Karpas-422 (cell line): ENCODE data around the gene DCTN5. TPM values are rescaled to one million over a fixed set of nuclear protein-coding genes. Genes with fewer than 3 reads are reported as not detected.
A peak's percentile ranks its signal among the peaks of the same experiment; 100 is the strongest.

Experiments
- DNase-seq: peaks from one replicate; pipeline ENCODE4 v3.0.0-alpha.2; 2015
- H2AFZ ChIP-seq: fragments of 200-600 bp; sonication (generic); 2 replicates; pipeline ENCODE4 v1.6.1; 2014; ENCODE audit warnings: antibody characterized with exemption, low read length, mixed read lengths
- H3K27ac ChIP-seq: fragments of 200-600 bp; sonication (generic); 2 replicates; pipeline ENCODE4 v1.5.1; 2014; ENCODE audit warnings: mild to moderate bottlenecking, low read length, moderate library complexity
- H3K27me3 ChIP-seq: fragments of 200-600 bp; sonication (generic); 2 replicates; pipeline ENCODE4 v1.6.1; 2014; ENCODE audit warnings: low read length, mixed read lengths
- H3K36me3 ChIP-seq: fragments of 200-600 bp; sonication (generic); 2 replicates; pipeline ENCODE4 v1.6.1; 2014; ENCODE audit warnings: low read length, mixed read lengths; ENCODE audit not compliant: insufficient read depth
- H3K4me1 ChIP-seq: fragments of 200-600 bp; sonication (generic); 2 replicates; pipeline ENCODE4 v1.6.1; 2014; ENCODE audit warnings: mild to moderate bottlenecking, low read length, mixed read lengths
- H3K4me2 ChIP-seq: fragments of 200-600 bp; sonication (generic); 2 replicates; pipeline ENCODE4 v1.6.1; 2014; ENCODE audit warnings: low read length, low read depth, mild to moderate bottlenecking; ENCODE audit not compliant: poor library complexity, severe bottlenecking
- H3K4me3 ChIP-seq: fragments of 200-600 bp; sonication (generic); 2 replicates; pipeline ENCODE4 v1.5.1; 2014; ENCODE audit warnings: mild to moderate bottlenecking, antibody characterized with exemption, low read length, mixed read lengths
- H3K79me2 ChIP-seq: fragments of 200-600 bp; sonication (generic); 2 replicates; pipeline ENCODE4 v1.6.1; 2014; ENCODE audit warnings: mild to moderate bottlenecking, low read length, mixed read lengths
- H3K9ac ChIP-seq: fragments of 200-600 bp; sonication (generic); 2 replicates; pipeline ENCODE4 v1.6.0; 2014; ENCODE audit warnings: low read length
- H3K9me2 ChIP-seq: fragments of 200-600 bp; sonication (generic), shearing (Covaris generic); replicated peaks from 2 replicates; pipeline ENCODE4 v1.6.0; 2014; ENCODE audit warnings: mild to moderate bottlenecking, low read length, moderate library complexity; ENCODE audit not compliant: insufficient read depth
- H3K9me3 ChIP-seq: fragments of 300-700, 200-600 bp; sonication (generic); 2 replicates; pipeline ENCODE4 v1.6.1; 2014; ENCODE audit warnings: low read length, mixed read lengths
- H4K20me1 ChIP-seq: fragments of 200-600 bp; sonication (generic); 2 replicates; pipeline ENCODE4 v1.6.1; 2014; ENCODE audit warnings: mild to moderate bottlenecking, antibody characterized with exemption, low read length, low read depth; ENCODE audit not compliant: insufficient read depth
- total RNA-seq: library from RNA; depleted of rRNA; stranded (reverse); fragments of >200 nt; shearing (Covaris generic); gene quantifications from 2 replicates; pipeline ENCODE4 v1.2.3, GENCODE V29; 2014; ENCODE audit warnings: low replicate concordance; rRNA removed

The DCTN5 gene
- 35.6 and 51.4 TPM in 2 replicates for total RNA-seq

DNA sequence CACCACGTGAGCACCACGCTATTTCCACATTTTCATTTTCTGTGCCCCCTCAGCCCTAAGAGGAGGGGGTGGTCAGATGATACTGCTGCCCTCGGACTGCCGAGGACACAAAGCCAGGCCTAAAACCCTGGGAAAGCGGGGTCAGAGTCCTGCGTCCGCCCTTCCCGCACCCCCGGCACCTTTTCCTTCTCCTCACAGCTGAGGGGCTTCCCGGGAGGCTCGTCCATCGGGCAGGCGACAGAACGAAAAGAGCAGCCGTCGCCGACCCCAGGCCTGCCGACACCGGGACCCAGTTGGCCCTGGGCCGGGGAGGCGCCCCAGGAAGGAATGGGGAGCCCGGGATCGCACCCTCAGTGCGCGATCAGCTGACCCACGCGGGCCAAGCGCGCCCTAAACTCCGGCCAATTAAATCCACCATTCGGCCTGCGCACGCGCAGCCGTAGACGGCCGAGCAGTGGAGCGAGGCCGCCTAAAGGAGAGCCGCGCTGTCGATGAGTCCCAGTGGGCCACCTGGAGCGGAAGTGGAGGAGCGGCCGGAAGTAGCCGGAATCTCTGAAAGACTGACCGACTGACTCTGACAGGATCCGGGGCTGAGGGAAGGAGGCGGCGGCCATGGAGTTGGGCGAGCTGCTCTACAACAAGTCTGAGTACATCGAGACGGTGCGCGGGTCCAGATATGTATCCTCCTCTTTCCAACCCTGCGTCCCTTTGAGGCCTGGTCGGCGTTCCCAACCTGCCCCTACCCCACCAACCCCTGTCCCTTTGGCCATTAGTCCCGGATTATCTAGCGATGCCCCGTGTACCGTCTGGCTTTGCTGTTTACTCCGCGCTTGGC, at the start of gene DCTN5, which contains the start of gene PALB2:
Gene DCTN5 (plus strand): TSS at position 536 of the 835 bp plus-strand sequence. CDS start 77 bp downstream, at position 613.
Gene PALB2 (minus strand): TSS at position 380 of the 835 bp plus-strand sequence. CDS start 153 bp downstream, at position 227.
- Histone ChIP-seq H3K79me2 (peaks cover 69% of the 10 kb centered on the region), H3K27me3 (no peaks in the 10 kb centered on the region), H2AFZ (peak within 1 kb of the TSS; percentile 68), H3K9me3 (no peaks in the 10 kb centered on the region), H3K4me2 (peak within 1 kb of the TSS; percentile 88), H3K36me3 (peaks cover 14% of the 10 kb centered on the region), H3K27ac (peak within 1 kb of the TSS; percentile 77), H4K20me1 (no peaks in the 10 kb centered on the region), H3K9ac (peak within 1 kb of the TSS; percentile 93), H3K4me1 (peaks cover 24% of the 10 kb centered on the region), H3K9me2 (no peaks in the 10 kb centered on the region), H3K4me3 (peak within 1 kb of the TSS; percentile 95)
- peak; percentile 98 for DNase-seq

DNA sequence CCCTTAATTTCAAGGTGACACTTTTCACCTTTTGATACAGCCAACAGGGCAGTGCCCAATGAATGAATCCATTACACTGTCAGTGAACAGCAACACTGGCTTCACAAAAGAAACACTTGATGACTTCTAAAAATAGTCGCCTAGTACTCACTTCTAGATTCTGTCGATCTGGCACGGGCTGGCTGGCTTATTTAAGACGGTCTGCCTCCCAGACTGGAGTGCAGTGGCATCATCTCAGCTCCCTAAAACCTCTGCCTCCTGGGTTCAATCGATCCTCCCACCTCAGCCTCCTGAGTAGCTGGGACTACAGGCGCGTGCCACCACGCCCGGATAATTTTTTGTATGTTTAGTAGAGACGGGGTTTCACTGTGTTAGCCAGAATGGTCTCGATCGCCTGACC, 47.1 kb upstream of the DCTN5 start:
- H3K27ac ChIP-seq = no peak overlapping the region
- H3K4me2 ChIP-seq = no peak overlapping the region
- peaks cover 67% of the 10 kb centered on the region for H3K79me2 ChIP-seq
- H4K20me1 ChIP-seq = peaks cover 58% of the 10 kb centered on the region
- H3K27me3 ChIP-seq = no peaks in the 10 kb centered on the region
- H3K9ac ChIP-seq = no peak overlapping the region
- H3K9me3 ChIP-seq = no peaks in the 10 kb centered on the region
- no peaks in the 10 kb centered on the region for H3K9me2 ChIP-seq
- peaks cover 37% of the 10 kb centered on the region; the same call in 1 of the 2 replicates for H3K36me3 ChIP-seq
- H3K4me1 ChIP-seq = peaks cover 23% of the 10 kb centered on the region
- H2AFZ ChIP-seq = no peak overlapping the region
- DNase-seq = no peak
- no peak overlapping the region; the same call in 1 of the 2 replicates for H3K4me3 ChIP-seq

DNA sequence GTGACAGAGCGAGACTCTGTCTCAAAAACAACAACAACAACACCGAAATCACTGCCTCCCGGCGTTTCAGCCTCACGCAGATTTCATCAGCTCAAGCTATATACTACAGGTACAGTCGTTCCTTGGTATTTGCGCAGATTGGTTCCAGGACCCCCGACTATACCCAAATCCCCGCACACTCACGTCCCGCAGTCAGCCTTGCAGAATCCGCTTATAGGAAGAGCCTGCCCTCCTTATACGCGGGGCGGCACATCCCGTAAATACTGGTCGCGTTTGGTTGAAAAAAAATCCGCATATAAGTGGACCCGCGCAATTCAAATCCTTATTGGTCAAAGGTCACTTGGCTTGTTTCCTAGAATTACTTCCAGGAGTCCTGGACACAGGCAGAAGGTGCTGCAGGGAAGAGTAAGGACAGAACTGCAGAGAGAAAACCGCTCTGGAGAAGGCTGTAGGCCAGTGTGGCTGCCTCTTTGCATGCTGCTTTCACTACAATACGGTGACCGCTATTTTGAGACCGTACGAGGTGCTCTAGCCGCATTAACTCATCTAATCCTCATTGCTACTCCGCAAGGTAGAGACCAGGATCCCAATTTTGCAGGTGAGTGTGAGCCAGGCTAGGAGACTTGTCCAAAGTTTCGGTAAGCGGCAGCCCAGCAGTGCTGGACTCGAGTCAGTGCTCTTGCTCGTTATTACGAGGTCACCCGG, 45.9 kb upstream of the DCTN5 start:
- H3K27ac ChIP-seq = peak overlapping the region; percentile 72
- peaks cover 46% of the 10 kb centered on the region for H4K20me1 ChIP-seq
- peak overlapping the region; percentile 99 for H3K9ac ChIP-seq
- peak overlapping the region; percentile 100 for H3K4me3 ChIP-seq
- peak overlapping the region; percentile 88 for H2AFZ ChIP-seq
- no peaks in the 10 kb centered on the region for H3K9me2 ChIP-seq
- H3K36me3 ChIP-seq = peaks cover 27% of the 10 kb centered on the region; the same call in 1 of the 2 replicates
- H3K79me2 ChIP-seq = peaks cover 55% of the 10 kb centered on the region
- H3K4me1 ChIP-seq = peaks cover 23% of the 10 kb centered on the region
- H3K27me3 ChIP-seq = no peaks in the 10 kb centered on the region
- H3K9me3 ChIP-seq = no peaks in the 10 kb centered on the region
- peak; percentile 50 for DNase-seq
- H3K4me2 ChIP-seq = peak overlapping the region; percentile 83

DNA sequence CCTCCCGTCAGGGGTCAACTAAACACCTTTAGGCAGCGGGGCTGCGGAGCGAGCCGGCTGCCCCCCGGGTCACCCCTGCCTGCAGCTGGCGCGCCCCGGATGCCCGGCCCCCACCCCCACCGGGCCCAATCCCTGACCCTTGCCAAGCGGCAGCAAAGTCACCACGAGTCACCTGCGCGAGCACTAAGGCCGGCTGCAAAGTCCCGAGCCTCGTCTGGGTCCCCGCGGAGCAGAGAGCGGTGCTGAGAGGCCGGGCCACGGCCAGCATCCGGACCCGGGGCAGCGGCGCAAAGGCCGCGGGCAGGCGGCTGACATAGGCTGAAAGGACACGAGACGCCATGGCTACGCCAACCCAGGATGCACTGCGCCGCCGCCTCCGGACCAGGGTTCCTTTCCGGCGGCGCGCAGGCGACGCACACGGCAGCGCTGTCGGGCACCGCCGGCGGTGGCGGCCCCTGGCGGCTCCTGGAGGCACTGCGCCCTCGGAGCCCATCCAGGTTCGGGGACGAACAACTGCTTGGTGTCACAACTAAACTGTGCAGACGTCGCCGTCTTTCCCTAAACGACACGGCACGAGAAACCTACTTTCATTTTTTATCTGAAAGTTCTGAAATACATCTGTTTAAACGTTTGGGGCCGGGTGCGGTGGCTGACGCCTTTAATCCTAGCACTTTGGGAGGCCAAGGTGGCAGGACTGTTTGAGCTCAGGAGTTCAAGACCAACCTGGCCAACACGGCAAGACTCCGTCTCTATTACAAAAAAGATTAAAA, 45.1 kb upstream of the DCTN5 start, which contains the start of gene NDUFAB1:
Gene NDUFAB1 (minus strand): TSS at position 366 of the 770 bp plus-strand sequence. CDS start 26 bp downstream, at position 340.
- DNase-seq = peak; percentile 96
- Histone ChIP-seq H3K4me1 (peaks cover 23% of the 10 kb centered on the region), H3K9me3 (no peaks in the 10 kb centered on the region), H3K9ac (peak within 1 kb of the TSS; percentile 99), H3K27me3 (no peaks in the 10 kb centered on the region), H2AFZ (peak within 1 kb of the TSS; percentile 95), H3K27ac (peak within 1 kb of the TSS; percentile 72), H3K9me2 (no peaks in the 10 kb centered on the region), H3K4me3 (peak within 1 kb of the TSS; percentile 100), H3K79me2 (peaks cover 48% of the 10 kb centered on the region), H3K4me2 (peak within 1 kb of the TSS; percentile 83), H4K20me1 (peaks cover 42% of the 10 kb centered on the region), H3K36me3 (peaks cover 20% of the 10 kb centered on the region; the same call in 1 of the 2 replicates)

DNA sequence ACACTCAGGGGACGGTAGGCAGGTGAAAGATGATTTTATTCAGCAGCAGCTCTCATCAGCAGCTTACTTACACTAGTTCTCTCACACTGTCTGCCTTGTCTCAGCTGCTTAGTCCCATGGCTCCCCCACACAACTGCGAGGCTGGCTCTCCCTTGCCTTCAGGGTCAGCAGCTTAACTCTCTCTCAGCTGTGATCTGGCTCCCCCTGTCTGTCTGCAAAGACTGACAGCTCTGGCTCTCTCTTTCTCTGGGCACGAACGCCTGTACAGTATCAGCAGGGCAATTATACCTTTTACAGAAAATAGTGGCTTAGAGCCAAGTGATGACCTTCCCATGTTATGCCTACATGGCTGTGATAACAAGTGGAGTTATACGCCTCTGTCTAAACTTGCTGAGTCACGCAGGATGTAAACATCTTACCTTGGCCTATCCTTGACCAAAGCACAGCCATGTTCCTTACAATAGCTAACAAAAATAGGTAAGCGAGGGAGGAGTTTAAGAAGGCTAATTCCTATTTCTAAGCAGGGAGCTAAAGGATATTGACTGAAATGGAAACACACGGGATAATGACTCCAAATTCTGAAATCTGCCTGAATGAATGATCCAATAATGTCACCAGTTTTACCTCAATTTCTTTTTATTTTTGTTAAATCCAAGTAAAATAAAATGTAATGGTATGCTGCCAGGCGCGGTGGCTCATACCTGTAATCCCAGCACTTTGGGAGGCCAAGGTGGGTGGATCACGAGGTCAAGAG, 44.1 kb upstream of the DCTN5 start:
- H2AFZ ChIP-seq = no peak overlapping the region
- H3K27ac ChIP-seq = peak overlapping the region; percentile 41; the same call in 1 of the 2 replicates
- DNase-seq = peak; percentile 85
- H3K36me3 ChIP-seq = peaks cover 11% of the 10 kb centered on the region; the same call in 1 of the 2 replicates
- peak overlapping the region; percentile 67 for H3K9ac ChIP-seq
- H3K9me3 ChIP-seq = no peaks in the 10 kb centered on the region
- no peaks in the 10 kb centered on the region for H3K27me3 ChIP-seq
- H3K4me3 ChIP-seq = peak overlapping the region; percentile 29; the same call in 1 of the 2 replicates
- peaks cover 34% of the 10 kb centered on the region for H4K20me1 ChIP-seq
- peaks cover 38% of the 10 kb centered on the region for H3K79me2 ChIP-seq
- H3K9me2 ChIP-seq = no peaks in the 10 kb centered on the region
- H3K4me1 ChIP-seq = peaks cover 23% of the 10 kb centered on the region
- H3K4me2 ChIP-seq = peak overlapping the region; percentile 83

DNA sequence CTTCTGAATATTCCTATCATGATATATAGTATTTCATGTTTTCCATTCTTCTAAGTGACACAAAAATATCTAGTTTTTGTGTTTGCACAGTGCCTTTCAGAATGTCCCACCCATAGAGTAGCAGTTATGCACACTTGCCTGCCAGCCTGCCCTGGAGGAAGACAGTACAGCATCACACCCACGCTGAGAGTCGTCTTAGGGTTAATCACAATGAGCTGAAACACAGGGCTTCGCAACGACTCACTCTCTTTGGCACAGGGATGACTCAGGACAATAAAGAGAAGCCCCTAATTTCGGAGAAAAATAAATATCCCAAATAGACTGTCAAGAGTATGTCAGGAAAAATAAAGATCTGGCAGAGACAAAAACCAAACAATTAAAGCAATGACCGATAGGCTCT, 33.5 kb upstream of the DCTN5 start:
- H3K9me3 ChIP-seq = no peaks in the 10 kb centered on the region
- H2AFZ ChIP-seq = no peak overlapping the region
- H3K4me2 ChIP-seq = no peak overlapping the region
- no peak overlapping the region for H3K9ac ChIP-seq
- peaks cover 7% of the 10 kb centered on the region; the same call in 1 of the 2 replicates for H3K36me3 ChIP-seq
- H3K79me2 ChIP-seq = no peaks in the 10 kb centered on the region
- H3K27ac ChIP-seq = no peak overlapping the region
- no peak overlapping the region for H3K4me3 ChIP-seq
- no peaks in the 10 kb centered on the region for H3K27me3 ChIP-seq
- no peaks in the 10 kb centered on the region for H3K4me1 ChIP-seq
- H4K20me1 ChIP-seq = no peaks in the 10 kb centered on the region
- no peak for DNase-seq
- no peaks in the 10 kb centered on the region for H3K9me2 ChIP-seq

DNA sequence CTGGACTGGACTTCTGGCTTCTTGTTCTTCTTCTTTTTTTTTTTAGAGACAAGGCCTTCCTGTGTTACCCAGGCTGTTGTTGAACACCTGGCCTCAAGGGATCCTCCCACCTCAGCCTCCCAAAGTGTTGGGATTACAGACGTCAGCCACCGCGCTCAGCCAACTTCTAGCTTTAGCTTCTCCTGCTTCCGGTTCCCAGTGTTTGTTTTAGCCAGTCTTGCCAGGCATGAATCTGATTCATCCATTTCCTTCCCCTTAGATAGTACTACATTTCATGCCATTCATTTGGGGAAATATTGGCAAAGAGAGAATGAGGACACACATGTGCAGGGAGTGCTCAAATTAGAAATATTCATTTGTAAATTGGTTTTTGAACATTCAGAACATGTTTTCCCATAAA, 33.1 kb upstream of the DCTN5 start:
- Histone ChIP-seq H3K36me3 (peaks cover 3% of the 10 kb centered on the region; the same call in 1 of the 2 replicates), H3K4me3 (no peak overlapping the region), H3K27me3 (no peaks in the 10 kb centered on the region), H3K4me2 (no peak overlapping the region), H3K9me2 (no peaks in the 10 kb centered on the region), H3K79me2 (no peaks in the 10 kb centered on the region), H3K27ac (no peak overlapping the region), H3K9ac (no peak overlapping the region), H2AFZ (no peak overlapping the region), H3K9me3 (no peaks in the 10 kb centered on the region), H3K4me1 (no peaks in the 10 kb centered on the region), H4K20me1 (no peaks in the 10 kb centered on the region)
- DNase-seq = no peak
